ENCODE measurements around the gene RXRB. TPM values are rescaled to one million over a fixed set of nuclear protein-coding genes. Genes with fewer than 3 reads are reported as not detected.

Gene RXRB
- polyA plus RNA-seq, 1 of the 3 experiments (the other 2 are of a cell fraction): 45.8 TPM

DNA sequence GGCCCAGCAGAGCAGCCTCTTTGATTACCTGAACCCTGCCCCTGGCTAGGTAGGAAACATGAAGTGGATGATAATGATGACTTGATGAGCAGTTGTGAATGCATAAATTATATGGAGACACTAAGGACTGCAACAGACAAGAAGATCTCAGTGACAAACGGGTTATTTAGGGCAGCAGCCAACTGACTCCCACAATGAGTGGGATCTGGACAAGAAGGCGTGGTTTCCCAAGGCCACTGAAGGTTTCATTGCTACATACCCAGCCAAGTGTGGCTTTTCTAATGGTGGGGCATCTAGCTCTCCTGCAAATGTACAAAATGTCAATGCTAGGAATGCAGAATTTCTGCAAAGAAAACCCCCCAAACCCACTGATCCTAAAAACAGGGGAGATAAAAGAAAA is 37.3 kb upstream of the RXRB start:
- no peaks in the 10 kb centered on the region; a peak in 1 of 4 replicates for H3K4me1 ChIP-seq (ENCODE audit: control insufficient read depth in 1 of 2, insufficient read depth in 2 of 2, low read depth in 1 of 2, low read length in 1 of 2)
- no peaks in the 10 kb centered on the region for H3K9me2 ChIP-seq
- no peak overlapping the region for H2AFZ ChIP-seq (ENCODE audit: low read depth)
- peaks cover 72% of the 10 kb centered on the region for H3K27me3 ChIP-seq (ENCODE audit: insufficient read depth)
- no peaks in the 10 kb centered on the region for H3K79me2 ChIP-seq (ENCODE audit: insufficient read depth)
- H3K4me2 ChIP-seq: no peak overlapping the region
- no peak for TF ChIP-seq NRF1 (IDR thresholded peaks at IDR 0.05; ENCODE audit: low read depth, low read length)
- no peak for TF ChIP-seq CHD2 (IDR thresholded peaks at IDR 0.05; ENCODE audit: low read length, partially characterized antibody)
- TF ChIP-seq, protein P1, sequence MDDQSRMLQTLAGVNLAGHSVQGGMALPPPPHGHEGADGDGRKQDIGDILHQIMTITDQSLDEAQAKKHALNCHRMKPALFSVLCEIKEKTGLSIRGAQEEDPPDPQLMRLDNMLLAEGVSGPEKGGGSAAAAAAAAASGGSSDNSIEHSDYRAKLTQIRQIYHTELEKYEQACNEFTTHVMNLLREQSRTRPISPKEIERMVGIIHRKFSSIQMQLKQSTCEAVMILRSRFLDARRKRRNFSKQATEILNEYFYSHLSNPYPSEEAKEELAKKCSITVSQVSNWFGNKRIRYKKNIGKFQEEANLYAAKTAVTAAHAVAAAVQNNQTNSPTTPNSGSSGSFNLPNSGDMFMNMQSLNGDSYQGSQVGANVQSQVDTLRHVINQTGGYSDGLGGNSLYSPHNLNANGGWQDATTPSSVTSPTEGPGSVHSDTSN (IDR thresholded peaks at IDR 0.05): no peak
- no peak for TF ChIP-seq JUND (IDR thresholded peaks at IDR 0.05)
- TF ChIP-seq MXI1 (IDR thresholded peaks at IDR 0.05; ENCODE audit: low read depth, low read length): no peak
- no peak for TF ChIP-seq GATA2 (CRISPR knock-in tag; IDR thresholded peaks at IDR 0.05)
- TF ChIP-seq SIN3A (IDR thresholded peaks at IDR 0.05; ENCODE audit: borderline replicate concordance, low read depth, low read length): no peak
- TF ChIP-seq NFIC (IDR thresholded peaks at IDR 0.05; ENCODE audit: borderline replicate concordance): no peak
- TF ChIP-seq, protein P2, sequence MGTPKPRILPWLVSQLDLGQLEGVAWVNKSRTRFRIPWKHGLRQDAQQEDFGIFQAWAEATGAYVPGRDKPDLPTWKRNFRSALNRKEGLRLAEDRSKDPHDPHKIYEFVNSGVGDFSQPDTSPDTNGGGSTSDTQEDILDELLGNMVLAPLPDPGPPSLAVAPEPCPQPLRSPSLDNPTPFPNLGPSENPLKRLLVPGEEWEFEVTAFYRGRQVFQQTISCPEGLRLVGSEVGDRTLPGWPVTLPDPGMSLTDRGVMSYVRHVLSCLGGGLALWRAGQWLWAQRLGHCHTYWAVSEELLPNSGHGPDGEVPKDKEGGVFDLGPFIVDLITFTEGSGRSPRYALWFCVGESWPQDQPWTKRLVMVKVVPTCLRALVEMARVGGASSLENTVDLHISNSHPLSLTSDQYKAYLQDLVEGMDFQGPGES (IDR thresholded peaks at IDR 0.05; ENCODE audit: low read depth, low read length): no peak
- TF ChIP-seq, protein P3, sequence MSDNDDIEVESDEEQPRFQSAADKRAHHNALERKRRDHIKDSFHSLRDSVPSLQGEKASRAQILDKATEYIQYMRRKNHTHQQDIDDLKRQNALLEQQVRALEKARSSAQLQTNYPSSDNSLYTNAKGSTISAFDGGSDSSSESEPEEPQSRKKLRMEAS (IDR thresholded peaks at IDR 0.05; ENCODE audit: low read depth): no peak
- no peak for TF ChIP-seq FOXM1 (IDR thresholded peaks at IDR 0.05; ENCODE audit: low read depth)
- TF ChIP-seq TAF1 (IDR thresholded peaks at IDR 0.05; ENCODE audit: borderline replicate concordance, low read depth, low read length): no peak
- TF ChIP-seq SMC3 (IDR thresholded peaks at IDR 0.05; ENCODE audit: low read depth, low read length): no peak
- TF ChIP-seq EZH2phosphoT487 (IDR thresholded peaks at IDR 0.05; ENCODE audit: borderline replicate concordance, low read depth): no peak
- TF ChIP-seq EP300 (IDR thresholded peaks at IDR 0.05; ENCODE audit: borderline replicate concordance in 1 of 2, low read depth in 1 of 2, low read length in 1 of 2): no peak
- TF ChIP-seq, protein P4, sequence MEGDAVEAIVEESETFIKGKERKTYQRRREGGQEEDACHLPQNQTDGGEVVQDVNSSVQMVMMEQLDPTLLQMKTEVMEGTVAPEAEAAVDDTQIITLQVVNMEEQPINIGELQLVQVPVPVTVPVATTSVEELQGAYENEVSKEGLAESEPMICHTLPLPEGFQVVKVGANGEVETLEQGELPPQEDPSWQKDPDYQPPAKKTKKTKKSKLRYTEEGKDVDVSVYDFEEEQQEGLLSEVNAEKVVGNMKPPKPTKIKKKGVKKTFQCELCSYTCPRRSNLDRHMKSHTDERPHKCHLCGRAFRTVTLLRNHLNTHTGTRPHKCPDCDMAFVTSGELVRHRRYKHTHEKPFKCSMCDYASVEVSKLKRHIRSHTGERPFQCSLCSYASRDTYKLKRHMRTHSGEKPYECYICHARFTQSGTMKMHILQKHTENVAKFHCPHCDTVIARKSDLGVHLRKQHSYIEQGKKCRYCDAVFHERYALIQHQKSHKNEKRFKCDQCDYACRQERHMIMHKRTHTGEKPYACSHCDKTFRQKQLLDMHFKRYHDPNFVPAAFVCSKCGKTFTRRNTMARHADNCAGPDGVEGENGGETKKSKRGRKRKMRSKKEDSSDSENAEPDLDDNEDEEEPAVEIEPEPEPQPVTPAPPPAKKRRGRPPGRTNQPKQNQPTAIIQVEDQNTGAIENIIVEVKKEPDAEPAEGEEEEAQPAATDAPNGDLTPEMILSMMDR (IDR thresholded peaks at IDR 0.05): no peak
- TF ChIP-seq, protein P5, sequence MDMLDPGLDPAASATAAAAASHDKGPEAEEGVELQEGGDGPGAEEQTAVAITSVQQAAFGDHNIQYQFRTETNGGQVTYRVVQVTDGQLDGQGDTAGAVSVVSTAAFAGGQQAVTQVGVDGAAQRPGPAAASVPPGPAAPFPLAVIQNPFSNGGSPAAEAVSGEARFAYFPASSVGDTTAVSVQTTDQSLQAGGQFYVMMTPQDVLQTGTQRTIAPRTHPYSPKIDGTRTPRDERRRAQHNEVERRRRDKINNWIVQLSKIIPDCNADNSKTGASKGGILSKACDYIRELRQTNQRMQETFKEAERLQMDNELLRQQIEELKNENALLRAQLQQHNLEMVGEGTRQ (IDR thresholded peaks at IDR 0.05; ENCODE audit: borderline replicate concordance, low read depth, low read length): no peak
- TF ChIP-seq TEAD4 (IDR thresholded peaks at IDR 0.05; ENCODE audit: borderline replicate concordance, insufficient read depth): no peak
- no peak for TF ChIP-seq ELF1 (IDR thresholded peaks at IDR 0.05)
- no peak for TF ChIP-seq RFX5 (IDR thresholded peaks at IDR 0.05; ENCODE audit: low read length)
- CTCF ChIA-PET: interaction anchor here (0.6 to 9.1 kb wide), 4 partner anchors 11 to 90 kb away, joined by 3 to 68 read pairs (median 6); no protein-coding TSS in a partner anchor
- DNase-seq: no peak
- POLR2A ChIA-PET: no interaction called here
- H3F3A ChIP-seq (replicated peaks; ENCODE audit: insufficient read depth): no peaks in the 10 kb centered on the region
- no peaks in the 10 kb centered on the region for H4K20me1 ChIP-seq (ENCODE audit: insufficient read depth)
- no peaks in the 10 kb centered on the region for H3K9me3 ChIP-seq
- no peaks in the 10 kb centered on the region for H3K36me3 ChIP-seq (replicated peaks in 1 of 2; ENCODE audit: control insufficient read depth in 1 of 2, insufficient read depth in 2 of 2, low read length in 1 of 2)
- WGBS (ENCODE audit: low lambda C conversion rate): 4% methylated on average over 2 of the region's 2 CpGs
- H3K9ac ChIP-seq: no peak overlapping the region
- no peak overlapping the region for H3K4me3 ChIP-seq (ENCODE audit: low read depth in 2 of 2, low read length in 1 of 2)
- no peak overlapping the region for H3K27ac ChIP-seq (ENCODE audit: low read depth in 2 of 2, low read length in 1 of 2)

Data from SK-N-SH (cell line).